CD4-positive, alpha-beta T cell treated with Interleukin-4 for 1 hour (primary cell): ENCODE results near the gene YTHDC1.
"Not testable (repeated sequence)": the region's sequence is repeated elsewhere in the genome, so short reads cannot be mapped to it uniquely, and the experiment has no call there.

Source experiments
- DNase-seq, 2 donors: peaks; one replicate each; pipeline ENCODE4 v3.0.0-alpha.2; 2020 to 2022

Gene YTHDC1

DNA sequence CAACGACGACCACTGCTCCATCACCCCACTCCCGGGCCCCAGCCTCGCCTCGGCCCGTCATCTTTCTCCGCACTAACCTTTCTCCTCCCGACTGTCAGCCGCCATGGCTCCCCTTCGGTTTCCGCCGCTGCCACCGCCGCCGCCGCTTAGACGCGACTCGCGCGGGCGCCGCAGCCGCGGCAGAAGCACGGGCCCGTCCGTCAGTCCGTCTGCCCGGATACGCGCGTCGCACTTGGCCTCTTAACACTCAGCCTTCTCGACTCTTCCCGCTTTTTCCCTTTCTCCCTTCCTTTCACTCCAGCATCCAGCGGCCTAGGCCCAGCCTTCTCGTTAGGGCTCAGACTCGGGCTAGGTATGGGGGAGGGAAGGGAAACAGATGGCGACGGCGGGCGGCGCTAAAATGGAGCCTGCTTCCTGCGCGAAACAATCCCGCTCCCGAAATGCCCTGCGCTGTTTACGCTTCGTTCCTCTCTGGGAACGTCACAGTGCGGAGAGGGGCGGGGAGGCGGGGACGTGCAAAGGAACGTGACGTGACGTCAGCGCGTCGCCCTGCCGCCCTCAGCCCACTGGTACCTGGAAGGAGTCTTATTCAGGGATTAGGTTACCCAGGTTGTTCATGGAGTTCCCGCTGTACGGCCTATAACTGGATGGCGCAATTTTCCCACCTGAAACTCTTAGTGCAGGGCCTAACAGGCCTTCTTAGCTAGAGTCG lies at the start of gene YTHDC1:
TSS of gene YTHDC1 (minus strand) at position 442 of the 712 bp plus-strand sequence. CDS start at position 105, 337 bp downstream.
- DNase-seq: peak; percentile 94 to 95

DNA sequence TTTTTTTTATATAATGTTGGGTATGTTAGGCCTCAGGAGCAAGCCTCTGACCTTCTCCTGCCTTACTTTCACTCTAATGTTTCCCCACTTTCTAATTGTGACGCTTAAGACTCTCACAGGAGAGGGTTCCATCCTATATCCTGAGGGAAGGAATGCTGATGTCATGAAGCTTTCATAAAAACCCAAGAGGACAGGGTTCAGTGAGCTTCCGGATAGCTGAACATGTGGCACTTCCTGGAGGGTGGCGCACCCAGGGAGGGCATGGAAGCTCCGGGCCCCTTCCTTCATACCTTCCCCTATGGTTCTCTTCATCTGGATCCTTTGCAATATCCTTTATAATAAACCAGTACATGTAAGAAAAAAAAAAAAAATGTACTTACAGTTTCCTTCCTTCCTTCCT lies 49.4 kb upstream of the YTHDC1 start:
- DNase-seq: no peak

DNA sequence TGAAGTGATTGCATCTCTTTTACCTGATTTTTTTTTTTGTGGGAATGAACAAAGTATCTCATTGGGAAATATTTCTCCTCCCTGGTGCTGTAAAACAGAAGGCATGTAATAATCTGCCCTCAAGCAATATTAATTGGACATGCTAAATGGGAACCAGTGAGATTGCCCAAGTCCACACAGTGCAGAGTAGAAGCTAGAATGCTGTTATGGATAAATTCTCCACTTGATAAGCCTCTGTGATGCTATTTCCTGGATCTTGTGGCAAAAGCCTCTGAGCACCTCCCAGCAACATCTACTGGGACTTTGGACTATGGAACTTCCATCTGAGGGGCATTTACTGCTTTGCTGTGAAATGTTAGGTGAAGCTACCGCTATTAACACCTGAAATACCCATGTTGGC lies 46.9 kb upstream of the YTHDC1 start:
- DNase-seq: no peak

DNA sequence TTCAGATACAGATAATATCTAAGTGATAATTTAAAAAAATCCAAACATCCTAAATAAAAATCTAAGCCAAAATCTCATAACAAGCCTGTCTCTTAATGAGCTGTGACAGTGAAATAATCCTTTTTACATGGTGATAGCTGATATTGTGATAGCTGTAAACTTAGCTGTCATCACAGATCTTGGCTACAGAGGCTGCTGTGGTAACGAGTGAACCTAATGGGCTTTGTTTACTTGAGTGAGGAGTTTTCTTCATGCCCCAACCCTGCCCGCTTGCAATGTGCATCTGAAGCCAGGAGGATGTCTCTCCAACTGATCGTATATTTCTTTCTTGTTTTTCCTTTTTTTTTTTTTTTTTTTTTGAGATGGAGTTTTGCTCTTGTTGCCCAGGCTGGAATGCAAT lies 41.5 kb upstream of the YTHDC1 start:
- DNase-seq: no peak

DNA sequence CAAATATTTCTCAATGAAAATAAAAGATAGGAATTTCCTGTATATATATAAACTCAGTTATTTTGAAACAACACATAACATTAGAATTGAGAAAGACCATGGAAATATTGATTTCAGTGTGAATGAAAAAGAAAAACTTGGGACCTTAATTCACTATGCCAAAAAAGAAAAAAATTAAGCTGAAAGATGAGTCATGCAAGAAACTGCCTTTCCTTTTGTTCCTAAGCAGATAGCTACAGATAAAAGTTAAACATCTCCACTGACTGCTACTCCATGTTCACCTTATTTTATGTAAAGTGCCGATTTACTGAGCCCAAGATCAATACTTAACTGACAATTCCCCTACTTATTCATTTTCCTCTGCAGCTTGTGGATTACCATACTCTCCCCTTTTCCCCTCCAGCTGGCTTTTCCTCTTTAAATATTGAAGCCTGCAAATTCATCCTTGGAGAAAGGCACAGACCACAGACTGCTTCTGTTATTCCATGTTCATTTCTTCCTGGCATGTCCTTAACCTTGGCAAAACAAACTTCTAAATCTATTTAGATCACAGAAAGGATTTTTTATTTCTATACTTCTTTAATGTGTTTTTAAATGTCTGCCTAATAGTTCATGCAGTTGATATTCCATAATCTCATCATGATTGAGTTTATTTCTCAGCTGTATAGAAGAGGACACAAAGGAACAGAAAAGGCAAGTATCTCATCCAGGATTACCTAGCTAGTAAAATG lies 40.5 kb upstream of the YTHDC1 start:
- no peak for DNase-seq

DNA sequence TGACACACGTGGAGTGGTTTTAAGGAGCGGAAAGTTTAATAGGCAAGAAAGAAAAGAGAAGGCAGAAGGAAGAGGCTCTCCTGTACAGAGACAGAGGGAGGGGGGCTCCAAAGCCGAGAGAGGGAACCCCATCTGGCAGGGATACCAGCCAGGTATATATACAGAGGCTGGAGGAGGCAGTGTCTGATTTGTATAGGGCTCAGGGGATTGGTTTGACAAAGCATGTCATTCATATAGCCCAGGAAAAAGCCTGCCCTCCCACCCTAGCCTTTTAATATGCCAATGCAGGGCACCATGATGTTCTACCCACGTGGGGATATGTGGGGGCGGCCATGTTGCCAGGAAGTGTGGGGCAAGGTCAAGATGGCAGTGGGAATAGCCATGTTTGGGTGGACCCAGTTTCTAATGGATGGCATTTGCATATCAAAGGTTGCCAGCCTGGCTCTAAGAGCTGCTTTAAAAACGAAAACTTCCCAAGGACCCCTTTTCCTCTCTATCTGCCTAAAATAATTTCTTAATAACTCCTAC lies 39.6 kb upstream of the YTHDC1 start:
- DNase-seq: not testable (repeated sequence)

DNA sequence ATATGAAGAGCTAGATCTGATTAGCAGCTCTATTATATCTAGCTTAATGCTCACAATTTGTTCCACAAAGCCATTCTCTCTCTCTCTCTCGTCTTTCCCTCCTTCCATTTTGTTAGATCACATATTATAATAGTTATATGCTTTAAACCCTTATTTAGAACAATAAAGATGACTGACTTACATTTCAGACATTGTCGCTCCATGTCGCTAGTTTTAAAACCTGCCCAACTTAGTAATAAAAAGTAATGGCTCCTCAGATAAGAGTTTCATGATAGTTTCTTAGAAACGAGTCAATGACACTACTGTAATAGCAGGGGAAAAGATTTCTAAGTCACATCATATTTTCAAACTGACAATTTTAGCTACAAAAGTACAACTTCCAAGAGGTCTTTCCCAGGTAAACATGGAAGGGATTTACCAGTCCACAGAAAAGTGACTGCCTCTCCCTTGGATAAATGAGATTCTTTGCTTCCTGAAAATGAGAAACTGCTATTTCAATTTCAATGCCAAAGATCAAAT lies 38.5 kb upstream of the YTHDC1 start:
- no peak for DNase-seq

DNA sequence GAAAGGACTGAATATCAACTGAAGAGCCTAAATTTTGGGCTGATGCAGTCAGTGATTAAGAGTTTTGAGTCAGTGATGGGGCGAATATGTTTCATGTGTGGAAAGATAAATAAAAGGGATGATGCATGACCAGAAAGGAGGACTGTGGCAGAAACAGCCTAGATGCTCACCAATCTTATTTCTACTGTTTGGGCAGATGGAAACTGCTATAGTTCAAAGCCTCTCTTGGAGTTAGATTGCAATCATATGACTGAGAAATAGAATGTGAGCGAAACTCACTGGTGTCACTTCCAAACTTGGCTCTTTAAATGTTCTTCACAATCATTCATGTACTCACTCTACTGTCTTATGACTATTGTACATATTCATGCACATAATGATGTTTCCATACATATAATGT lies 35.4 kb upstream of the YTHDC1 start:
- no peak for DNase-seq

DNA sequence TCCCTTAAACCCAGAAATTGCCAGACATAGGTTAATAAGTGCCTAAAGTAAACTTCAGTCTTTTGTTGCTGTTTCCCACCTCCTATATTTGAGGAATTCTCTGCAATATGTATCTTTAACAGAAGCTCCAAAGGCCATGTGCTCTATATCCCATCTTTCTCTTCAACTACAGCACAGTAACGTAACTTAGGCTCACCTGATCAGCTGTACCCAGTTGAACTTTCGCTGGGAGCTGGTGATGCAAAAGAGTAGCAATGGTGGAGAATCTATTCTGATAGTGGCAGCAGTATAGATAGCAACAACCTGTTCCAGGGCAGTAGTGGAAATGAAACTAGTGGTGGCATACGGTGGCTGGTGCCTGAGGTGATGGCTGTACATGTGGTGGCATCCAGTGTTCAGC lies 33.2 kb upstream of the YTHDC1 start:
- DNase-seq: no peak

DNA sequence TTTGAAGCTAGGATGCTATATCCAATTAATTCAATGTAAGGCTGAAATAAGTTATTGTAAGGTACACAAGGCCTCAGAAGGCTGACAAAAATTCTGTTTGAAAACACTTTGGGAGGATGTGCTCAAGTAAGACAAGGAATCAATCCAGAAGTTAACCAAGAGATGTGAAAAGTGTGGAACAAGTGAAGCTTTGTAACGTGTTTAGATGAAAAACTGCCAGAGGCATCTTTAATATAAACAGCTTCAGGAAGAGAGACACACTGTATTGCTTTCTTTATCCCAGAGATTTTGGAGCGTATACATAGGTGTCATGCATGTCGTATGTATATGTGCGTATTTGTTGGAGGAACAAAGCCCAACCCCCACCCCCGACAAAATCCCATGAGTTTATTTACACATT lies 28.3 kb upstream of the YTHDC1 start:
- no peak for DNase-seq

DNA sequence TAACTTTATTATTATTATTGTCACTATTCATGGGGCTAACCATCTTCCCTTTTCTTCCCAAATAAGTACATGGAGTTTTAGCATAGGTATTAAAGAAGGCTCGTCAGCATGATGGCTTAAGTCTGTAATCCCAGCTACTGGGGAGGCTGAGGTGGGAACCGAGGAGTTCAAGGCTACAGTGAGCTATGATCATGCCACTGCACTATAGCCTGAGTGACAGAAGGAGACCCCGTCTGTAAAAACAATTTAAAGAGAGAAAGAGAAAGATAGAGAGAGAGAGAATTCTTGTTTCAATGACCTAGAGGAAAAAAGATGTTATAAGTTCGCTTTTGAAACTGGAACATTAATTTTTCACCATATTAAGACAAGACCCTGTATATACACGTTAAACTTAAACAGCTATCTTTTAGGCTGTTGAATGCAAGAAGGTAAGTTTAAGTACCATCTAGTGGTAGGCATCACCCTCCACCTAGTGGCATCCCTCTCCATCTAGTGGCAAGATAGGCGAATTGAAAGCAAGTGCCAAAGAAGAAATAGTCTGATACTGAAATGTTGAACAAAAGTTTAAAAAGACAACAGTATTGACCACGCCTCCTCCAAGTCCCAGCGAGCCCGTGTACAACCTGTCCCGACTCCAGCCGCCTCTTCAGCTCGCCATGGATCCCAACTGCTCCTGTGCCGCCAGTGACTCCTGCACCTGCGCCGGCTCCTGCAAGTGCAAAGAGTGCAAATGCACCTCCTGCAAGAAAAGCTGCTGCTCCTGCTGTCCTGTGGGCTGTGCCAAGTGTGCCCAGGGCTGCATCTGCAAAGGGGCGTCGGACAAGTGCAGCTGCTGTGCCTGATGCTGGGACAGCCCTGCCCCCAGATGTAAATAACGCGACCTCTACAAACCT lies 26.0 kb upstream of the YTHDC1 start:
- peak; percentile 58 to 78 for DNase-seq

DNA sequence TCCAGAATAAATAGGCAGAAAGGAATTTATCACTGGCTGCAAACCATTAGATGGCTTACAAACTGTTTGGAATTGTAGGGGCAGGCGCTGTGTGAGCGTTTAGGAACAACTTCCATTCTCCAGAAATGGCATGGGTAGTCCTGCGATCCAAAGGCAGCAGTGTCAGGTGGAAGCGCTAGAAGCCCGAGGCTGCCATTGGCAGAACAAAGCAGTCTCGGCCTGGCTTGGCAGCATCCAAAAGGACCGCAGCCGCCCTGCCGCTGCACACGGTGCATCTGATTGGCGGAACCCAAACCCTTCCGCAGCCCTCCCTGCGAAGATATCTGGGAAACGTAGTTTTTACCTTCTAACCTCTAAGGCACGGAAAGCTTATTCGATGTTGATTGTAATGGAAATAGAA lies 23.6 kb upstream of the YTHDC1 start:
- peak; percentile 78 to 79 for DNase-seq

DNA sequence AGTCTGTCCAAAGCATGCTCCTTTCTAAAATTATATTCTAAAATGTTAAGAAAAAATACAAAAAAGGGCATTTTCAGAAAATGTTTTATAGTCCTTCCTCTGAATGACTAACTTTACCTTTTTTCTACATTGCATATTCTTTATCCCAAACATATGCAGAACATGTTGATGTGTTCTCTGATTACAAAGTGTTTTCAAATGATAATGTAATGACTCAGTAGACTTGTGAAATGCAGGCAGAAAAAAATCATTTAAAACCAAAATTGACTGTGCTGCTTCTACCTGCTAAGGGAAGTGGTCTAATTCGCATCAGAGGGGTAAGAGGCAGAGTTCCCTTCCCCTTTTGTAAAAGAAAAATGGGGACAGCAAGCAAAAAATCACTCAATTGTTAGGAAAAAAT lies 22.7 kb upstream of the YTHDC1 start:
- DNase-seq: no peak

DNA sequence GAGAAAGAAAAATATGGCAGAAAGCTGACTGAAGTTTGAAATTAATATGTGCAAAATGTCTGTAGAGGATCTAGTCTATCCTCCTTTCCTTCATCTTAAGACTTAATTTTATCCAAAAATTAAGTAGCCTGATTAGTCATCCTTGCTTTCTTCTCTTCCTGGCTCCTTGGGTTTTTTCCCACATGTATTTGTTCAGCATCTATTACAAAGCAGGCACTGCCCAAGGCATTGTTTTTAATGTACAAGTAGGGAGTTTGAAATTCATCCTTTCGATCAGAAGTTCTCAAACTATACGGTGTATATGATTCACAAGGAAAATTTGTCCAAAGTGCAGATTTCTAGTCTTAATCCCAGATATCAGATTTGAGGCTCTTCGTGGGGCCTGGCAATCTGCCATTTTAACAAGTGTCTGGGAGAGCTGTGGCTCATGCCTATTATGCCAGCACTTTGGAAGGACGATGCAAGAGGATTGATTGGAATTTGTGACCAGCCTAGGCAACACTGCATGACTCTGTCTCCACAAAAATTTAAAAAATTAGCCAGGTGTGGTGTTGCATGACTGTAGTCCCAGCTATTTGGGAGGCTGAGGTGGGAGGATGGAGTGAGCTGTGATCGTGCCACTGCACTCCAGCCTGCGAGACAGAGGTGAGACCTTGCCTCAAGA lies 19.4 kb upstream of the YTHDC1 start:
- DNase-seq: no peak

DNA sequence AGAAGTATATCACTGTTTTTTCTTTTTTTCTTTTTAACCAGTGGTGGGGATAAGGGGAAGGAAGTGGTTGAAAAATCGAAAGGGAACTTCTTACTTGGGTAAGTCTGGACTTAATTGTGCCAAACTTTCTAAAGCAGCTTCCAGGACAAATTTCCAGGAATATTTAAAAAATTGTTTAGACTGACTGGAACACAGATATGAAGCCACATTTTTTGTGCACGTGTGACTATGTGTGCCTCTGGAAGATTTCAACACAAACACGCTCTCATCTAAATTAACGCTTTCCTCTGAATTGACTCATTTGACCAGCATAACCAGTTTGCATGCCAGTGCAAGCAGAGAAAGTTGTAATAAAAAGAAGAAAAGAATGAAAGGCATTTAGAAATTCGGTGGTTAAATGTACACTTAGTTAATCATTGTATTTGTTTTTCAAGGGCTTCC lies 18.8 kb upstream of the YTHDC1 start:
- no peak for DNase-seq

DNA sequence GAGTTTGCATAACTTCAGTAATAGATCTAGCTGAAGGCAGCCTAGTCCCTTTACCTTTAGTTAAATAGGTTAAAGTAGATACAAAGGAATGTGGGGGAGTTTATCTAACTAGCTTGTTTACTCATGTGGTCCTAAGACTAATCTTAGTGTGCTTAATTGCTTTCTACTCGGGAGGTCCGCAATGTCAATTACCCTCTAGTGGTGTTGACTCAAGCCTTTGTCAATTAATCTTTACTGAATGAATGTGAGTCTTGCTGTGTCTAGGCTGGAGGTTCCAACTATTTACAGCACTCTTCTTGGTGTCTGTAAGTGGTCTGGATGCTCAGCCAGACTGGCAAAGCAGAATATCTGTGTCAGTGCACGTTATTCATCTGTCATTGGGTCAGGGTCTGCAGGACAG lies 17.9 kb upstream of the YTHDC1 start:
- no peak for DNase-seq

DNA sequence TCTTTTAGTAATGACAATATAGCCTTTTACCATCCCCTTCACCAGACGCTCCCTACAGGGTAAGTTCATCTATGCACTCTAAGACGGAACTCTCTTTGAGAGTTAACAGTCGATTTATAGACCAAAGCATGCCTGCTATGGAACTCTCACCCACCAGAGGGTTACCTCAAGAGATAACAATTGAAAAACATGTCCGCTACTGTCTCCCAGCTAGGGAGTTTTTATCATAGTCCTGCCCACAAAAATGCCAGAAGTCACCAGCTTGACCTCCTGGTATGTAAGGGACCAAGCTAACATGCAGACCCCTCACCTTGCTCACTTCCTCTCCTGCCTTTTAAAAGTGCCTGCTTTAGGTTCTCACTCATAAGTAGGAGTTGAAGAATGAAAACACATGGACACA lies 16.7 kb upstream of the YTHDC1 start:
- no peak for DNase-seq

DNA sequence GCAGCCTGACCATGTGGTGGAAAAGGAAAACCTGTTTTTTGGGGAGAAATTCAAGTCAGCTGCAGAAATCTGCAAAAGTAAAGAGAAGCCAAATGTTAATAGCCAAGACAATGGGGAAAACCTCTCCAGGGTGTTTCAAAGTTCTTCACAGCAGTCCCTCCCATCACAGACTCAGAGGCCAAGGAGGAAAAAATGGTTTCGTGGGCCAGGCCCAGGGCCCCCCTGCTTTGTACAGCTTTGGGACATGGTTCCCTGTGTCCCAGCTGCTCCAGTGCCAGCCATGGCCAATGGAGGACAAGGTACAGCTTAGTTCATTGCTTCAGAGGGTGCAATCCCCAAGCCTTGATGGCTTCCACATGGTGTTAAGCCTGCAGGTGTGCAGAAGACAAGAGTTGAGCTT lies 15.2 kb upstream of the YTHDC1 start:
- DNase-seq: no peak

DNA sequence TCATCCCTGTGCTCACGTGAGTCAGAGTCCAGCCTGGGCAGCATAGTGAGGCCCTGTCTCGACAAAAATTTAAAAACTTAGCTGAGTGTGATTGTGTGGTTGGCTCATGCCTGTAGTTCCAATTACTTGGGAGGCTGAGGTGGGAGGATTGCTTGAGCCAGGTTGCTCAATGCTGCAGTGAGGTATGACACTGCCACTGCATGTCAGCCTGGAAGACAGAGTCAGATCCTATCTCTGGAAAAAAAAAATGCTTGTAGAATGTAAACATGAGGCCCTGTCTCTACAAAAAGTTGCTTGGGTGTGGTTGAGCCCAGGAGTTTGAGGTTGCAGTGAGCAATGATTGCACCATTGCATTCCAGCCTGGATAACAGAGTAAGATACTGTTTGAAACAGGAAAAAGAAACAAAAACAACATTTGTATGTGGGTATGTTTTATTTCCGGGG lies 11.3 kb upstream of the YTHDC1 start:
- DNase-seq: no peak

DNA sequence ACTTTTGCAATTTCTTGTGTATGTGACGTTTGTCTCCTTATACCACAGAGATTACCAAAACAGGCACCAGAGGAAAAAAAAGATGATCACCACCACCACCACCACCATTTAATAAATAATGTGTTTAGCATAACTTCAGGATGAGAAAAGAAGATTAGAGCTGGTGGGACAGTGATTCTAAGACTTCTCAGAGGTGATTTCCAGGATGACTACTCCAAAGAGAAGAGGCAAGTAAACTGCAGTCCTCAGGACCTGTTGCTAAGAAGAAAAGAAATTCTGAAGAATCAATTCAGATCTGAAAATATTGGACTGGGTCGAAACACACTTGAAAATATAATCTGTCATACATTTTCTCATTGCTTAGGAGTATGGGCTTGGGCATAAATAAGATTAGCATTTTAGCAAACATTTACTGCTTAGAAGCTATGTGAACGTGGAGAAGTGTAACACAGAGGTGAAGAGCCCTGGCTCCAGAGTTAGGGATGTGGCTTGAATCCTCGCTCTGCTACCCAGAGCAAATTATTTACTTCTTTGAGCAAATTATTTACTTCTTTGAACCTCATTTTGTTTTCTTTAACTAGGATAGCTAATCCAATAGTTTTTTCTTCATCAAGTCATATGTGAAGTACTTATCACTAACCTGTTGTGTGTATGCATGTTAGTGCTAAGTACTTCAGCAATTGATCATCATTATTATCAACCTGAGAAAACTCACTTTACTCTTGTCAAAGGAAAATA lies 10.5 kb upstream of the YTHDC1 start:
- no peak for DNase-seq

DNA sequence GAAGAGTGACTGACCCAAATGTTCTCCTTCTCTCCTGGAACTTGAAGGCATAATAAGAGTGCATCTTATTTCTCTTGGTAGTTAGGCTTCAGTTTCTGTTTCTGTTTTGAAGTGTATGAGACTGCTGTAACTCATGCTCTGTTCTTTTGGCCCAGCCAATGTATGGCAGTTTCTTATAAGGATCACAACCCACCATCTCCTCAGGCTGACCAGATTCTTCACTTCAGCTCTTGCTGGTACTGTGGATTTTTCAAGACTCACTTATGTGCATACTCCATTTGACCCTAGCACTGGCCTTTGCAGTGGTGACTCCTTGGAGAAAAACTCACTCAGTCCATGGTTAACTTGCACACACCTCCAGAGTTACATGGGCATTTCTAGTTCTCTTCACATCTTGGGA lies 9.6 kb upstream of the YTHDC1 start:
- DNase-seq: no peak

DNA sequence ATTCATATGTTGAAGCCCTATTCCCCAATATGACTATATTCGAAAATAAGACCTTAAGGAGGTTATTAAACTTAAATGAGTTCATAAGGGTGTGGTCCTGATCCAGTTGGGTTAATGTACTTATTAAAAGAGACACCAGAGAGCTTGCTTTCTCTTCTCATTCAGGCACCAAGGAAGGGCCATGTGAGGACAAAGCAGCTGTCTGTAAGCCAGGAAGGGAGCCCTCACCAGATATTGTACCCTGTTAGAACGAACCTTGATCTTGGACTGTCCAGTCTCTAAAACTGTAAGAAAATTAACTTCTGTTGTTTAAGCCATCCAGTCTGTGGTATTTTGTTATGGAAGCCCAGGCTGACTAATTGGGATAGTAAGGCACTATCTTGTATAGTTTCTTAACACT lies 9.1 kb upstream of the YTHDC1 start:
- DNase-seq: no peak
